Measurements from ENCODE around the gene AP2A2.

DNA sequence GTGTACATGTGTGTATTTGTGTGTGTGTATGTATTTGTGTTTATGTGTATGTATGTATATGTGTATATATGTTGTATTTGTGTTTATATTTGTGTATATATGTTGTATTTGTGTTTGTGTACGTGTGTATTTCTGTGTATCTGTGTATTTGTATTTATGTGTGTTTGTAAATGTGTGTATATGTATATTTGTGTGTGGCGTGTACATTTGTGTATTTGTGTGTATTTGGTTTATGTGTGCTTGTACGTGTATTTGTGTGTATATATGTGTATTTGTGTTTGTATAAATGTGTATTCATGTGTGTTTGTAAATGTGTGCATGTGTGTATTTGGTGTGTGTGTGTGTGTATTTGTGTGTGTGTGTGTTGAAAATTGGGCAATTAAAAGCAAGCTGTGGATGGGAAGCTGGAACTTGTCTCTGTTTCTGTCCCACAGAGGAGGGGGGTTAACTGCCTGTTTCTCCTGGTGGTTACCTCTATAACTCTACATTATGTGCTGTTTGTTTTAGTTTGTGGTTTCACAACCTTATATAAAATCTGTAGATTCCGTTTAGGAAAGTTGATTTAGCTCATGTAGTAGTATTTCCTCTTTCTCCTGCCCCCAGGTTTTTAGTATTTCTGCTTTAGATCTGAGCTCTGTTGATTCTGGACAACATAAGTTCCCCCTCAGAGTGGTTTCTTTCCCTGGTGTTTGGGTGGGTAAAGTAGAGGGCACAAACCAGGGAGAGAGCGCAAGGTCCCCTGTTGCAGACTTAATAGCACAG lies 28.9 kb downstream of the AP2A2 start:
- TF ChIP-seq, protein P1, sequence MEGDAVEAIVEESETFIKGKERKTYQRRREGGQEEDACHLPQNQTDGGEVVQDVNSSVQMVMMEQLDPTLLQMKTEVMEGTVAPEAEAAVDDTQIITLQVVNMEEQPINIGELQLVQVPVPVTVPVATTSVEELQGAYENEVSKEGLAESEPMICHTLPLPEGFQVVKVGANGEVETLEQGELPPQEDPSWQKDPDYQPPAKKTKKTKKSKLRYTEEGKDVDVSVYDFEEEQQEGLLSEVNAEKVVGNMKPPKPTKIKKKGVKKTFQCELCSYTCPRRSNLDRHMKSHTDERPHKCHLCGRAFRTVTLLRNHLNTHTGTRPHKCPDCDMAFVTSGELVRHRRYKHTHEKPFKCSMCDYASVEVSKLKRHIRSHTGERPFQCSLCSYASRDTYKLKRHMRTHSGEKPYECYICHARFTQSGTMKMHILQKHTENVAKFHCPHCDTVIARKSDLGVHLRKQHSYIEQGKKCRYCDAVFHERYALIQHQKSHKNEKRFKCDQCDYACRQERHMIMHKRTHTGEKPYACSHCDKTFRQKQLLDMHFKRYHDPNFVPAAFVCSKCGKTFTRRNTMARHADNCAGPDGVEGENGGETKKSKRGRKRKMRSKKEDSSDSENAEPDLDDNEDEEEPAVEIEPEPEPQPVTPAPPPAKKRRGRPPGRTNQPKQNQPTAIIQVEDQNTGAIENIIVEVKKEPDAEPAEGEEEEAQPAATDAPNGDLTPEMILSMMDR (IDR thresholded peaks at IDR 0.05; ENCODE audit: insufficient read depth, low read depth, low read length): no peak
- no peak for TF ChIP-seq EZH2 (IDR thresholded peaks at IDR 0.05; ENCODE audit: insufficient read depth, low read length)
